DOHH2 (cell line): ENCODE data around the gene GHDC.

Experiments used
- EZH2phosphoT487 ChIP-seq: fragments of 200-600 bp; sonication (generic); IDR thresholded peaks from 2 replicates; pipeline ENCODE4 v1.6.1; 2017; ENCODE audit warnings: borderline replicate concordance, mild to moderate bottlenecking, antibody characterized with exemption, low read length, moderate library complexity, mixed read lengths
- TF ChIP-seq, protein P1 (sequence below): fragments of 200-600 bp; sonication (generic); IDR thresholded peaks from one replicate; pipeline ENCODE4 v1.5.1; 2014; ENCODE audit warnings: antibody characterized with exemption, mild to moderate bottlenecking, low read depth, low read length; ENCODE audit not compliant: poor library complexity, severe bottlenecking

DNA sequence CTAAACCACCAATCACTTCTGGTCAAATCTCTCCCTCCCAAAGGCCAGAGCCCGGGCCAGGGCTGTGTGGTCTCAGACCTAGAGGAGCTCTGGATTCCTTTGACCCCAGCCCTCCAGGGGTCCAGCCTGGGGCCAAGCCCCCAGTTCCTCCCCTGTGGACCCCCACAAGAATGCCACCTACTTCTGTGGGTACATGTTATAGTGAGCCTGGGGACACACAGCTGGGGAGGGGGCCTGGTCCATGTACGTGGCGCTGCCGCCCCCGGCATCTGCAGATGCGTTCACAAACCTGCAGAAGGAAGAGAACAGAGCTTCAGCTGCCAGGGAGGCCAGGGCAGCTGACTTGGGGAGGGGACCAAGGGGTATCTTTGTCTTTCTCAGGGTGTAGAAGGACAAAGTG lies 7.9 kb upstream of the GHDC start:
- TF ChIP-seq, protein P1, sequence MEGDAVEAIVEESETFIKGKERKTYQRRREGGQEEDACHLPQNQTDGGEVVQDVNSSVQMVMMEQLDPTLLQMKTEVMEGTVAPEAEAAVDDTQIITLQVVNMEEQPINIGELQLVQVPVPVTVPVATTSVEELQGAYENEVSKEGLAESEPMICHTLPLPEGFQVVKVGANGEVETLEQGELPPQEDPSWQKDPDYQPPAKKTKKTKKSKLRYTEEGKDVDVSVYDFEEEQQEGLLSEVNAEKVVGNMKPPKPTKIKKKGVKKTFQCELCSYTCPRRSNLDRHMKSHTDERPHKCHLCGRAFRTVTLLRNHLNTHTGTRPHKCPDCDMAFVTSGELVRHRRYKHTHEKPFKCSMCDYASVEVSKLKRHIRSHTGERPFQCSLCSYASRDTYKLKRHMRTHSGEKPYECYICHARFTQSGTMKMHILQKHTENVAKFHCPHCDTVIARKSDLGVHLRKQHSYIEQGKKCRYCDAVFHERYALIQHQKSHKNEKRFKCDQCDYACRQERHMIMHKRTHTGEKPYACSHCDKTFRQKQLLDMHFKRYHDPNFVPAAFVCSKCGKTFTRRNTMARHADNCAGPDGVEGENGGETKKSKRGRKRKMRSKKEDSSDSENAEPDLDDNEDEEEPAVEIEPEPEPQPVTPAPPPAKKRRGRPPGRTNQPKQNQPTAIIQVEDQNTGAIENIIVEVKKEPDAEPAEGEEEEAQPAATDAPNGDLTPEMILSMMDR: no peak
- no peak for TF ChIP-seq EZH2phosphoT487
